Occipital lobe (tissue), 2 donors: ENCODE data around the gene GRIFIN. TPM values are rescaled to one million over a fixed set of nuclear protein-coding genes. Genes with fewer than 3 reads are reported as not detected.
"Not testable (repeated sequence)": the region's sequence is repeated elsewhere in the genome, so short reads cannot be mapped to it uniquely, and the experiment has no call there.

Experiments used
- DNase-seq: peaks from one replicate; lab custom pipeline; 2025; lab: John Stamatoyannopoulos, UW
- total RNA-seq: library from RNA; depleted of rRNA; stranded (reverse); fragments of >200 nt; gene quantifications from one replicate; pipeline ENCODE4 v1.2.3, GENCODE V29; 2014

Gene GRIFIN
- total RNA-seq, 1 donor from 2014 or later = not detected

- no peak for DNase-seq
Measured at GRCh38 chr7:2478800-2479199, 2.6 kb upstream of the GRIFIN start.

- DNase-seq = peak; percentile 16
Measured at GRCh38 chr7:2478399-2478785, 2.2 kb upstream of the GRIFIN start.

DNA sequence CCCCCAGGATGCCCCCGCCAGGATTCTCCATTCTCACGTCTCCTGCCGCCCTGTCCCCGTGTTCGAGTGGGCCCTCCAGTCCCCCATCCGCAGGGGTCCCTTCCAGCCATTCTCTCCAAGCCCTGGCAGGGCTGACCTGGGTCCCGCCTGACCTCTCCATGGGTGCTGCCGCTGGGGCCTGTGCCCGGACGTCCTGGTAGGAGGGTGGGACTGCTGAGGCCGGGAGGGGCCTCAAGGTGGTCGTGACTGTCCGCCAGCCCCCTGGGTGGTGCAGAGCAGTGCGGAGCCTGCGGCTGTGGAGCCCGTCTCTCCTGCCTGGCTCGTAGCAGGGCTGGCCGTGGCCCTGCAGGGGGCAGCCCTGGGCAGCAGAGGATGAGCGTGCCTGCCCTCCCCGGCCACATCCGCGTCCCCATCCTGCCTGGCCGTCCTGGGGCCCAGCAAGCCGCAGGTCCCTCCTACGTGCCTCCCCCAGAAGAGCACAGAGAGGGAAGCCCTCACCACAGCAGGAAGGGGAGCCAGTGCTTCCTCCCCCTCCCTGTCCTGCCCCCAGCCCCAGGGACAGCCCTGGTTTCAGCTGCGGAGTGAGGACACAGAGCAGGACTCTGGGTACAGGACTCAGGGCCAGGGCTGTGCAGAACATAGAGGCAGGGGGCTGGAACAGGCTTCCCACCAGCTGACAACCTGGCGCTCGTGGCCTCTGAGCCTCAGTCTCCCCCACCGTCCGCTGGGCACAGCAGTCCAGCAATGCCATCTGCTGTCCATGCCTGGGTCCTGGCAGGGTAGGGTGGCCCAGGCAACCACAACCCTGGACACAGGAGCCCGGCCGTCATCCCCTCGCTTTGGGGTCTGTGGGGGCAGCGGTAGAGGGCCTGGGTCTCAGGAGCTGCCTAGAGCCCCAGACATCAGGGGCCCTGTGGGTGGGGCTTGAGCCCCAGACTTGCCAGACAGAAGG lies 1.5 kb upstream of the GRIFIN start:
- no peak for DNase-seq

DNA sequence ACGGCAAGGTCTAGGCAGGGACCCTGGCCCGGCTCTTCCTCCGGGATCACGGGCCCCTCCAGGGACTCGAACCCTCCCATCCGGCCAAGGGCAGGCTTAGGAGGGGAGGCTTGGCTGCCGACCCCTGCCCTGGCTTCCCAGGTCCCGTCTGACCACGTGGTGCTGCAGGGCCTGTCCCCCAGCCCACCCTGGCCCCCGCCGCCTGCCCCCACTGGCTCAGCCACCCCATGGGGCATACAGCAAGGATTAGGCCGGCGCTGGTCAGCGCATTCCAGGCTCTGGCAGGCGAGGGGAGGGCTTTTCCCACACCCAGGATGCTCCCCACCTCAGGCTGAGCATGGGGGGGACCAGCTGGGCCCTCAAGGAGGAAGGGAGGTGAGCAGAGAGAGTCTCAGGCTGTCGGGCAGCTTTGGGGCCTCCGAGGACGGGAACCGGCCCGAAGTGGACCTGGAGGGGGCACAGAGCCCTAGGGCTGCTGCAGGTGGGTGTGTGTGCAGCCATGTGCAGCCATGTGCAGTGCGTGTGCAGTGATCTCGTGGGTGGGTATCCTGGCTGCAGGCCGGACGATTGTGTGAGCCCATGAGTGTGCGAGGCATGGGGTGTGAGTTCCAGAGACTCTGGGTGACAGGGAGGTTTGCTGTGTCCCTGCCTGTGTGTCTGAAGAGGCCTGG lies 713 bp upstream of the GRIFIN start:
- no peak for DNase-seq

GRCh38 chr7:2475678-2476015 lies 551 bp downstream of the GRIFIN start:
- DNase-seq = no peak

DNA sequence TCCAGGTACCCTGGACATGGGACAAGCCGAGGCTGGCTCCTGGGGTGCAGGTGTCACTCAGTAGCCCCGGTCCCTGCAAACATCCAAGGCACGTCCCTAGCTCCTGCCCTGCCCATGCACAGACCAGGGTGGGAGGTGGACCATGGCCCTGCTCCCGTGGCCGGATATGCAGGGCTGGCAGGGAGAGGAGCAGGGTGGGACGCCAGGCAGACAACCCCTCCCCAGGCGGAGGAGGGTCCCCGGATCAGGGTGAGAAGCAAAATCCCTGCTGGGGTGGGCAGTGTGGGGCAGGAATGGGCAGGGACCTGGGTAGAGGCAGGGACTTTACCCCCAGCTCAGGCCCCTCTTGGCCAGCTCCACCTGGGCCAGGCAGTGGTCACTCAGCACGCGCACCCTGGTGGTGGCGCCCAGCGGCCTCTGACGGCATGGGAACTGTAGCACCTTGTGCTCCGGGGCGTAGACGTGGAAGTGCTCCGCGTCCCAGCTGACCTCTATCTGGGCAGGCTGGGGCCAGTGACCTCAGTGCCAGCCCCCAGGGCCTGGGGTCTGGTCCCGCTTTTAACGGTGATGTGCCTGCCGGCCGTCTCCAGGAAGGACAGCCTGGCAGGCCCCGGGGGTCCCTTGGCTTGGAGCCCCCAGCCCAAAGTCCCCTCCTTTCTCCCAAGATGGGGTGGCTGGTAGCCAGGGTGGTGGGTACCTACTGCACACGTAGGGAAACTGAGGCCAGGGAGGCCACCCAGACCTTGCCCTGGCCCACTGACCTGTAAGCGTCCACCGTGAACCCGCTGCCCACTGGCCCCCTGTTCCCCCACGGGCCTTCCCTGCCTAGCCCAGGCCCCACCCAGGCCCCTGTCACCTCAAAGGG lies 1.2 kb downstream of the GRIFIN start:
- DNase-seq = no peak

DNA sequence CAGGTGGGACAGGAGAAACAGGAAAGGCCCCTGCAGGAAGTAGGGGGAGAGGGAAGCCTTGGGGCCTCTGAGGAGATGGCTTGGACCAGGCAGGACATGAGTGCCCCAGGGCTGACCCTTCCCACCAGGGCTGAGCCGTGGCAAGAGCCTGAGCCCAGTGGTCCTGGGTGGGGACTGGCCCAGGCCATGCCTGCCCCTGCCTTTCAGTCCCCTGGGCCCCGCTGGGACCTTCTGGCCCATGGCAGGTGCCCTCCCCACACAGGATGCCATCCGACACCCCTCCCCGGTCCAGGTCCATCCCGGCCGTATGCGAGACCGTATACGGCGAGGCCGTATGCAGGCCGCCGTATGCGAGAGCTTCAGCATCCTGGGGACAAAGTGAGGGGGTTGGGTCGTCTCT lies 2.0 kb downstream of the GRIFIN start:
- no peak for DNase-seq

DNA sequence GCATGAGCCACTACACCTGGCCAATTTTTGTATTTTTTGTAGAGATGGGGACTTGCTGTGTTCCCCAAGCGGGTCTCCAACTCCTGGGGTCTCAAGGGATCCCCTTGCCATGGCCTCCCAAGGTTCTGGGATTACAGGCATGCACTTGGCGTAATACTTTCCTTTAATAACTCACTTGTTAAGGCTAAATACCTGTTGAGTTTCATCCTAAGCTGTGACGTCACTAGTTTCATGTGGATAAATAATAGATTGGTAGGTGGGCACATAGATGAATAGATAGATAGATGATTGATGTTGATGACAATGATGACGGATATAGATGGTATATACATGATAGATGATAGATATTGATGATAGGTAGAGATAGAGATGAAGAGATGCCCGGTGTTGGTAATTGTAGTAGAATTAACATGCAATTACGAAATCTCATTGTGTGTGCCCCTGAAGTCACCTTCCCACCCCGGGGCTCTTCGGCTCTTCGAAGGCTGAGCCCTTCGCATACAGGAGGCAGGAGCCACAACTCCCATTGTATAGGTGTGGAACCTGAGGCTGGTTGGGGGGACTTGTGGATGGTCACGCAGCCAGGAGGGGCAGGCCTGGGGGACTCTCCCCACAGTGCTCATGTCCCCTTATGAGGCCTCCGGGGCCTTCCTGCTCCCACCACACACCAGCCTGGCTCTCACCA lies 2.6 kb downstream of the GRIFIN start:
- DNase-seq = no peak

GRCh38 chr7:2472739-2473138 lies 3.5 kb downstream of the GRIFIN start:
- no peak for DNase-seq

DNA sequence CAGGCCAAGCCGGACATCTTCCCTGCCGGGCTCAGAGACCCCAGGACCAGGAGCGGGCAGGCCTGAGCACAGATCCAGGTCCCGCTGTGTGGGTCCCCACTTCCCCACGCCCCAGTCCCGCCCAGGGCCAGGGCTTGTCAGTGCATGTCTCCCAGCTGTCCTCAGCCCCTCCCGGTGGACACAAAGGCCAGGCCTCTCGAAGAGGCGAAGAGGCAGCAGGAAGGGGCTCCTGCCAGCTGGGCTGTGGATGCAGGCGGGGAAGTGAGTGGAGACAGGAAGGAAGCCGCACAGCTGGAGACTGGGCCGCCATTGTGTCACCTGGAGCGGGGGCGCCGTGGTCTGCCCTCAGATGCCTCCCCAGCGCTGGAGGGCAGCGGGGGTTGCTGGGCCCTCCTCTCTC lies 4.8 kb downstream of the GRIFIN start:
- no peak for DNase-seq

DNA sequence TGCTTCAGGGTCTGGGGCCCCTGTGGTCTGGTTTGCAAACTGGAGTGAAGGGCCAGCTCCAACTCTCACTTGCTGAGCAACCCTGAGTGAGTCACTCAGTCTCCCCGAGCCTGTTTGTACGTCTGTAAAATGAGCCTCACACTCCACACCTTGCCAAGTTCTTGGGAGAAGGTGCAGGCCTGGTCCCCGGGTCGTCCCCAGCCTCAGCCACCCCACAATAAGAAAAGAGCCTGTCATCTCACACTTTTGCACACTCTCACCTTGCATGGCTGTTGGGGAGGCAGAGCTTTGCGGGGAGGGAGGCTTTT lies 5.2 kb downstream of the GRIFIN start:
- no peak for DNase-seq

DNA sequence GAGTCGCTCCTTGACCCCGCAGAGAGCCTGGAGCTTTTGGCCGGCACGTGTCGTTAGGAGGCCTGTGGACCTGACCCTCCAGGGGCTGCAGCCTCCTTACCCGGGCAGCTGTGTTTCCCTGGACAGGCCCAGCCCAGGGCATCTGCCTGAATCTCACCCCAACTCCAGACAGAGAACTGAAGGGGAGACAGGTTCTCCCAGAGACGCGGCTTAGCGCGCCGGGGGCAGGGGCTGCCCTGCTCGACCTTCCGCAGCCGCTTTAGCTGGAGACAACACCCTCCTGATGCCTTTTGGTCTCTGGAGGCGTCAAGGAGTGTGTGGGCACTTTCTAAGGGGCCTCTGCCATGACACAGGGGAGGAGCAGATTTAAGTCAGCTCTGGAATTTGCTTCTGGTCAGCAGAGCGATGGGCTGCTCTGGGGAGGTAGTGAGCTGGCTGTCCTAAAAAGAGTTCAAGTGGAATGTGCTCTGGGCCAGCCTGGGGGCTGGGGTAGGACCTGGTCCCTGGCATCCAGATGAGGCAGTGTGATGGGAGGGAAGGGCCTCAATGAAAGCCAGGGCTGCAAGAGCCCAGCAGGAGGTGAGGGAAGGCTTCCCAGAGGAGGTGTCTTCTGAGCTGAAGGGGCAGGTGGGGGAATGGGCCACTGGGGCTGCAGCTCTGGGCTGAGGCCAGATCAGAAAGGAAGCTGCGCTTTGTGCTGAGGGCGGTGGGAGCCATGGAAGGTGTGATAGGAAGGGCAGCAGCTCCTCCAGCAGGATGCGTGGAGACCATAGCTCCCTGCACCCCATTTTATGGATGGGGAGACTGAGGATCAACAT lies 5.8 kb downstream of the GRIFIN start:
- no peak for DNase-seq

GRCh38 chr7:2469460-2470203 lies 6.6 kb downstream of the GRIFIN start:
- not testable (repeated sequence) for DNase-seq

GRCh38 chr7:2468227-2468626 lies 8.0 kb downstream of the GRIFIN start:
- no peak for DNase-seq

GRCh38 chr7:2466675-2467074 lies 9.5 kb downstream of the GRIFIN start:
- no peak for DNase-seq

GRCh38 chr7:2465928-2466327 lies 10.3 kb downstream of the GRIFIN start:
- DNase-seq = no peak

DNA sequence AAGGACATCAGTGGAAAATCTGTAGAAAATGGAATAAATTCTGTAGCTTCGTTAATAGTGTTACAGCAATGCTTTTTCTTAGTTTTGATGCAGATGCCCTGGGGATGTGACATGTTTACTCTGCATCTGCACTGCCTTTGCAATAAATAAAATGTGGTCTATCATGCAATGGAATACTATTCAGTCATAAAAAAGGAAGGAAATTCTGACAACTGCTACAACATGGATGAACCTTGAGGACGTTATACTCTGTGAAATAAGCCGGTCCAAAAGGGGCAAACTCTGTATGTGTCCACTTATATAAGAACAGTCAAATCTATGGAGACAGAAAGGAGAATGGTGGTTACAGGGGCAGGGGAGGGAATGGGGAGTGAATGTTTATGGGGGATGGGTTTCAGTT lies 13.5 kb downstream of the GRIFIN start:
- DNase-seq = no peak

DNA sequence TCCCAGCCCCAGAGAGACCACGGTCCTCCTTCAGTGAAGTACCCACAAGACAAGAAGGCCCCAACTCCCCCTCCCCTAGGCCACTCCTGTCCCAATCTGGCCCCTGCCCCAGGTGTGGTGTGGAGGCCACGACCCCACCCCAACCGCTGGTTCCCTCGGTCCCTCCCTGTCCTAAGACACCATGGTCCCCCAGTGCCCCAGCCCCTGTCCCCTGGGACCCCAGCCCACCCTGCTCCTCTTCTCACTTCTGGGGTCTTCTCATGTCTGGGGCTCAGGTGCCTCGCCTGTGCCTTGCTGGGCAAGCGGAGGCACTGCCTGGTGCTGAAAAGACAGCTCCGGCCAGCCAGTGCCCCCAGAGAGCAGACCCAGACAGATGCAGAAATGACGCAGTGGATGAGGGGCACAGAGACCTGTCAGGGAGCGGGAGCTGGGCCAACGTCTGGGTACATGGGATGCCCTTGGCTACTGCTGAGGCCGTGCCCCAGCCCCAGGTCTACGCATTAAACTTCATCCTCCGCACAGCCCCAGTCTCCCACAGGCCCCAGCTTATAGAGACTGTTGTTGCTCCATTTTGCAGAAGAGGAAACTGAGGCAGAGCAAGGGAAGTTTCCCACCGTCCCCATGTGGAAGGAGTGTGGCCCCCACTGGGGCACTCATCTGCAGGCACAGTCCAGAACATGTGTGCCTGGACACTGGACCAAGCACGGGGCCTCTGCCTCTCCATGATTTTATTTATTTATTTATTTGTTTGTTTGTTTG lies 14.8 kb downstream of the GRIFIN start:
- DNase-seq = no peak

DNA sequence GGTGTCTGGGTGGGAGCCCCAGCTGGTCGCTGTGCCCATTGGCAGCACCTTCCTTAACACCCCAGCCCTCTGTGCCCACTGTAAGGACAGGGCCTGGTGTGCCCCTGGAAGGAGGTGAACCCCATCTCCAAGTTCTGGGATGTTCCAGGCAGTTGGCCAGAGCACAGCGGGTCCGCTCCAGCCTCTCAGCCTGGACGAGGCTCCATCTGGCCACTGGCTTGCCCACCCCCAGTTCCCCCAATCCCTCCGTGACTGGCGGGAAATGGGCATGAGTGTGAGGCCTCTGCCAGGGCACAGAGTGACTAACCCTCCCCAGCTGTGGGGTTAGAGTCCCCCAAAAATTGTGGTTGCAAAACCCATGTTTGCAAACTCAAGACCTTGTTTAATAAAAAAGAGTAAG lies 15.6 kb downstream of the GRIFIN start:
- peak; percentile 45 for DNase-seq
